HL-60 (cell line): ENCODE data around the gene ARHGAP45.

Experiments
- GABPA ChIP-seq: IDR thresholded peaks from 2 replicates; pipeline ENCODE4 v1.6.1; 2012; ENCODE audit warnings: low read depth
- POLR2AphosphoS5 ChIP-seq: IDR thresholded peaks from 2 replicates; pipeline ENCODE4 v1.6.1; 2012; ENCODE audit warnings: low read depth
- SPI1 ChIP-seq: IDR thresholded peaks from 2 replicates; pipeline ENCODE4 v1.6.1; 2012; ENCODE audit warnings: low read depth, mild to moderate bottlenecking, borderline replicate concordance
- TF ChIP-seq, protein P1 (sequence below): IDR thresholded peaks from one replicate; pipeline ENCODE4 v1.5.1; 2011; ENCODE audit warnings: low read length, control low read depth, inconsistent platforms; ENCODE audit not compliant: insufficient read depth
- TF ChIP-seq, protein P2 (sequence below): IDR thresholded peaks from 2 replicates; pipeline ENCODE4 v1.6.1; 2012; ENCODE audit warnings: low read depth; ENCODE audit not compliant: insufficient replicate concordance

DNA sequence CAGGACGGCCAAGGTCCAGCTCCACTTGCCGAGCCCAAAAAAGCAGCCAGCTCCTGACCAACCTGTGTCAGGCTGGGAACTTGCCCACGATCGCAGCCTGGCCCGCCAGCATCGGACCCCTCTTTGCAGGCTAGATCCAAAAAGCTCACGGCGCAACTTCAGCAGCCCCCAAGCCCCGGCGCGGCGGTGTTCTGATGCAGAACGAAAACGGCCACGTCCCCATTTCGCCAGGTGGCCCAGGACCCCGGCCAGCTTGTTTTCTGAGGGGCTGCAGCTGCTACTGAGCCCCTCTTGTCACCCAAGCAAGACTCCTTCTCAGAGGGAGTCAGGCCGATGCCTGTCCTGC lies 47.4 kb upstream of the ARHGAP45 start:
- TF ChIP-seq GABPA (no peak), POLR2AphosphoS5 (no peak), SPI1 (no peak)
- TF ChIP-seq, protein P1, sequence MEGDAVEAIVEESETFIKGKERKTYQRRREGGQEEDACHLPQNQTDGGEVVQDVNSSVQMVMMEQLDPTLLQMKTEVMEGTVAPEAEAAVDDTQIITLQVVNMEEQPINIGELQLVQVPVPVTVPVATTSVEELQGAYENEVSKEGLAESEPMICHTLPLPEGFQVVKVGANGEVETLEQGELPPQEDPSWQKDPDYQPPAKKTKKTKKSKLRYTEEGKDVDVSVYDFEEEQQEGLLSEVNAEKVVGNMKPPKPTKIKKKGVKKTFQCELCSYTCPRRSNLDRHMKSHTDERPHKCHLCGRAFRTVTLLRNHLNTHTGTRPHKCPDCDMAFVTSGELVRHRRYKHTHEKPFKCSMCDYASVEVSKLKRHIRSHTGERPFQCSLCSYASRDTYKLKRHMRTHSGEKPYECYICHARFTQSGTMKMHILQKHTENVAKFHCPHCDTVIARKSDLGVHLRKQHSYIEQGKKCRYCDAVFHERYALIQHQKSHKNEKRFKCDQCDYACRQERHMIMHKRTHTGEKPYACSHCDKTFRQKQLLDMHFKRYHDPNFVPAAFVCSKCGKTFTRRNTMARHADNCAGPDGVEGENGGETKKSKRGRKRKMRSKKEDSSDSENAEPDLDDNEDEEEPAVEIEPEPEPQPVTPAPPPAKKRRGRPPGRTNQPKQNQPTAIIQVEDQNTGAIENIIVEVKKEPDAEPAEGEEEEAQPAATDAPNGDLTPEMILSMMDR = no peak
- TF ChIP-seq, protein P2, sequence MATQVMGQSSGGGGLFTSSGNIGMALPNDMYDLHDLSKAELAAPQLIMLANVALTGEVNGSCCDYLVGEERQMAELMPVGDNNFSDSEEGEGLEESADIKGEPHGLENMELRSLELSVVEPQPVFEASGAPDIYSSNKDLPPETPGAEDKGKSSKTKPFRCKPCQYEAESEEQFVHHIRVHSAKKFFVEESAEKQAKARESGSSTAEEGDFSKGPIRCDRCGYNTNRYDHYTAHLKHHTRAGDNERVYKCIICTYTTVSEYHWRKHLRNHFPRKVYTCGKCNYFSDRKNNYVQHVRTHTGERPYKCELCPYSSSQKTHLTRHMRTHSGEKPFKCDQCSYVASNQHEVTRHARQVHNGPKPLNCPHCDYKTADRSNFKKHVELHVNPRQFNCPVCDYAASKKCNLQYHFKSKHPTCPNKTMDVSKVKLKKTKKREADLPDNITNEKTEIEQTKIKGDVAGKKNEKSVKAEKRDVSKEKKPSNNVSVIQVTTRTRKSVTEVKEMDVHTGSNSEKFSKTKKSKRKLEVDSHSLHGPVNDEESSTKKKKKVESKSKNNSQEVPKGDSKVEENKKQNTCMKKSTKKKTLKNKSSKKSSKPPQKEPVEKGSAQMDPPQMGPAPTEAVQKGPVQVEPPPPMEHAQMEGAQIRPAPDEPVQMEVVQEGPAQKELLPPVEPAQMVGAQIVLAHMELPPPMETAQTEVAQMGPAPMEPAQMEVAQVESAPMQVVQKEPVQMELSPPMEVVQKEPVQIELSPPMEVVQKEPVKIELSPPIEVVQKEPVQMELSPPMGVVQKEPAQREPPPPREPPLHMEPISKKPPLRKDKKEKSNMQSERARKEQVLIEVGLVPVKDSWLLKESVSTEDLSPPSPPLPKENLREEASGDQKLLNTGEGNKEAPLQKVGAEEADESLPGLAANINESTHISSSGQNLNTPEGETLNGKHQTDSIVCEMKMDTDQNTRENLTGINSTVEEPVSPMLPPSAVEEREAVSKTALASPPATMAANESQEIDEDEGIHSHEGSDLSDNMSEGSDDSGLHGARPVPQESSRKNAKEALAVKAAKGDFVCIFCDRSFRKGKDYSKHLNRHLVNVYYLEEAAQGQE = no peak
